ENCODE results near the gene ATP5PB.

DNA sequence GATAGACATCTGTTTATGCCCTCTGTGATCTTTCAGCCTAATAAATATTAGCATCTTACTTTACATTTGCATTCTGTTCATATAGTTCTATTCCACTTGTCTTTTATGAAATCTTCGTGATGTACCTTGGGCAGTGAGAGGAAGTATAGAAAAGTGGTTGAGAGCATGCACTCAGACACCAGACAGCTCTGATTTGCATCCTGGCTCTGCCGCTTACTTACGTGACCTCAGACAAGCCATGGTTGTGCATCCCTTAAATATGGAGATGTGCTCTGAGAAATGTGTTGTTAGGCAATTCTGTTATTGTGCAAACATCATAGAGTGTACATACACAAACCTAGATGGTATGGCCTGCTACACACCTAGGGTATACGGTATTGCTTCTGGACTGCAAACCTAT is 44.7 kb upstream of the ATP5PB start:
- TF ChIP-seq, protein P1, sequence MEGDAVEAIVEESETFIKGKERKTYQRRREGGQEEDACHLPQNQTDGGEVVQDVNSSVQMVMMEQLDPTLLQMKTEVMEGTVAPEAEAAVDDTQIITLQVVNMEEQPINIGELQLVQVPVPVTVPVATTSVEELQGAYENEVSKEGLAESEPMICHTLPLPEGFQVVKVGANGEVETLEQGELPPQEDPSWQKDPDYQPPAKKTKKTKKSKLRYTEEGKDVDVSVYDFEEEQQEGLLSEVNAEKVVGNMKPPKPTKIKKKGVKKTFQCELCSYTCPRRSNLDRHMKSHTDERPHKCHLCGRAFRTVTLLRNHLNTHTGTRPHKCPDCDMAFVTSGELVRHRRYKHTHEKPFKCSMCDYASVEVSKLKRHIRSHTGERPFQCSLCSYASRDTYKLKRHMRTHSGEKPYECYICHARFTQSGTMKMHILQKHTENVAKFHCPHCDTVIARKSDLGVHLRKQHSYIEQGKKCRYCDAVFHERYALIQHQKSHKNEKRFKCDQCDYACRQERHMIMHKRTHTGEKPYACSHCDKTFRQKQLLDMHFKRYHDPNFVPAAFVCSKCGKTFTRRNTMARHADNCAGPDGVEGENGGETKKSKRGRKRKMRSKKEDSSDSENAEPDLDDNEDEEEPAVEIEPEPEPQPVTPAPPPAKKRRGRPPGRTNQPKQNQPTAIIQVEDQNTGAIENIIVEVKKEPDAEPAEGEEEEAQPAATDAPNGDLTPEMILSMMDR (optimal IDR thresholded peaks at IDR 0.05 in 1 of 3, IDR thresholded peaks at IDR 0.05 in 1 of 3, conservative IDR thresholded peaks at IDR 0.05 in 1 of 3; ENCODE audit: extremely low read depth in 1 of 3, insufficient read depth in 2 of 3, low read length in 3 of 3) = no peak
- no peak for TF ChIP-seq EZH2 (IDR thresholded peaks at IDR 0.05; ENCODE audit: low read length)
